DND-41 (cell line): ENCODE data around the gene ABCB11.

Experiments used
- EZH2 ChIP-seq: IDR thresholded peaks from 3 replicates; pipeline ENCODE4 v1.6.1; 2012; ENCODE audit warnings: borderline replicate concordance, low read depth, mild to moderate bottlenecking, moderate library complexity, low read length, inconsistent platforms; ENCODE audit not compliant: severe bottlenecking
- TF ChIP-seq, protein P1 (sequence below): IDR thresholded peaks from 2 replicates; pipeline ENCODE4 v1.5.1; 2012; ENCODE audit warnings: borderline replicate concordance, low read length, moderate library complexity, mild to moderate bottlenecking; ENCODE audit not compliant: poor library complexity, severe bottlenecking; ENCODE audit errors: extremely low read depth

DNA sequence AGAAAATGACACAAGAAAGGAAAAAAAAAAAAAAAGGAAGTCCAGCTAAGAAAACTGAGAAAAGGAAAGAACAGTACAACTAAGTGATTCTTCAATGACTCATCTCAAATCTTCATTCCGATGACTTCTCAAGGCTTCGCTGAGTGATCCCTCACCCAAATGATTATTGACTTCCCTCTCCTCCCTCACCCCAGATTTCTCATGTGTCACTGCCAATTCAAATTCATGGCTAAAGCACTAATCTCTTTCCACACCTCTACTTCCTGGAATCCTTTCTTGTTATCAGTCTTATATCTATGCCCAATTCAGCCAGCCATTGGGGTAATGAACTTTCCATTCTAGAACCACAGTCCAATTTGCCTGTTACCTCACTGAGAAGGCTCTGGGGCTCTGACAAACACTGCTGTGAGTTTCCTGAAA is 7.2 kb upstream of the ABCB11 start:
- TF ChIP-seq, protein P1, sequence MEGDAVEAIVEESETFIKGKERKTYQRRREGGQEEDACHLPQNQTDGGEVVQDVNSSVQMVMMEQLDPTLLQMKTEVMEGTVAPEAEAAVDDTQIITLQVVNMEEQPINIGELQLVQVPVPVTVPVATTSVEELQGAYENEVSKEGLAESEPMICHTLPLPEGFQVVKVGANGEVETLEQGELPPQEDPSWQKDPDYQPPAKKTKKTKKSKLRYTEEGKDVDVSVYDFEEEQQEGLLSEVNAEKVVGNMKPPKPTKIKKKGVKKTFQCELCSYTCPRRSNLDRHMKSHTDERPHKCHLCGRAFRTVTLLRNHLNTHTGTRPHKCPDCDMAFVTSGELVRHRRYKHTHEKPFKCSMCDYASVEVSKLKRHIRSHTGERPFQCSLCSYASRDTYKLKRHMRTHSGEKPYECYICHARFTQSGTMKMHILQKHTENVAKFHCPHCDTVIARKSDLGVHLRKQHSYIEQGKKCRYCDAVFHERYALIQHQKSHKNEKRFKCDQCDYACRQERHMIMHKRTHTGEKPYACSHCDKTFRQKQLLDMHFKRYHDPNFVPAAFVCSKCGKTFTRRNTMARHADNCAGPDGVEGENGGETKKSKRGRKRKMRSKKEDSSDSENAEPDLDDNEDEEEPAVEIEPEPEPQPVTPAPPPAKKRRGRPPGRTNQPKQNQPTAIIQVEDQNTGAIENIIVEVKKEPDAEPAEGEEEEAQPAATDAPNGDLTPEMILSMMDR: no peak
- no peak for TF ChIP-seq EZH2
